HG03432 (cell line): ENCODE measurements around the gene ASXL3.

Source experiments
- ATAC-seq: cut with Tn5 transposase; IDR thresholded peaks from one replicate; pipeline ENCODE4 v1.9.1; 2021; ENCODE audit warnings: mild to moderate bottlenecking, moderate library complexity; ENCODE audit not compliant: unreplicated experiment

The ASXL3 gene

GRCh38 chr18:33577685-33578517 lies at the start of gene ASXL3:
TSS of gene ASXL3 (plus strand) at chr18:33578219. CDS start at chr18:33578632, 413 bp downstream.
- ATAC-seq = peak; percentile 58

GRCh38 chr18:33532978-33533377 lies 45.0 kb upstream of the ASXL3 start:
- no peak for ATAC-seq

- no peak for ATAC-seq
Measured at GRCh38 chr18:33536904-33537303, 41.1 kb upstream of the ASXL3 start.

- ATAC-seq = no peak
Measured at GRCh38 chr18:33538418-33539042, 39.5 kb upstream of the ASXL3 start.

GRCh38 chr18:33540392-33540791 lies 37.6 kb upstream of the ASXL3 start:
- ATAC-seq = no peak

GRCh38 chr18:33541316-33541715 lies 36.7 kb upstream of the ASXL3 start:
- ATAC-seq = no peak

- ATAC-seq = no peak
Measured at GRCh38 chr18:33556846-33557245, 21.2 kb upstream of the ASXL3 start.

GRCh38 chr18:33557706-33558105 lies 20.3 kb upstream of the ASXL3 start:
- ATAC-seq = no peak

GRCh38 chr18:33558529-33558928 lies 19.5 kb upstream of the ASXL3 start:
- no peak for ATAC-seq

GRCh38 chr18:33560686-33561370 lies 17.2 kb upstream of the ASXL3 start:
- ATAC-seq = peak; percentile 94

GRCh38 chr18:33562741-33563140 lies 15.3 kb upstream of the ASXL3 start:
- ATAC-seq = no peak

GRCh38 chr18:33567705-33568104 lies 10.3 kb upstream of the ASXL3 start:
- ATAC-seq = no peak

GRCh38 chr18:33571998-33572787 lies 5.8 kb upstream of the ASXL3 start:
- ATAC-seq = no peak

GRCh38 chr18:33573193-33573592 lies 4.8 kb upstream of the ASXL3 start:
- no peak for ATAC-seq

GRCh38 chr18:33575451-33575850 lies 2.6 kb upstream of the ASXL3 start:
- no peak for ATAC-seq

- ATAC-seq = no peak
Measured at GRCh38 chr18:33576999-33577646, 896 bp upstream of the ASXL3 start.

GRCh38 chr18:33578518-33579348 lies 714 bp downstream of the ASXL3 start:
- ATAC-seq = peak; percentile 39

GRCh38 chr18:33579349-33580215 lies 1.6 kb downstream of the ASXL3 start:
- no peak for ATAC-seq

GRCh38 chr18:33580546-33580945 lies 2.5 kb downstream of the ASXL3 start:
- no peak for ATAC-seq
